GM12891 (cell line): ENCODE results near the gene ATP2A1.
"Not testable (repeated sequence)": the region's sequence is repeated elsewhere in the genome, so short reads cannot be mapped to it uniquely, and the experiment has no call there.

Source experiments
- POLR2A ChIP-seq: IDR thresholded peaks from 2 replicates; pipeline ENCODE4 v1.6.1; 2011; ENCODE audit warnings: low read depth, low read length, control low read depth
- POLR2AphosphoS5 ChIP-seq: IDR thresholded peaks from 2 replicates; pipeline ENCODE4 v1.6.1; 2011; ENCODE audit warnings: low read depth, low read length, control low read depth
- TAF1 ChIP-seq: IDR thresholded peaks from 2 replicates; pipeline ENCODE4 v1.6.1; 2011; ENCODE audit warnings: low read depth, low read length, control low read depth

- not testable (repeated sequence) for TF ChIP-seq POLR2AphosphoS5, POLR2A, TAF1
These were observed 10.6 kb upstream of the ATP2A1 start for GRCh38 chr16:28867646-28868045.
